ENCODE measurements around the gene CNTNAP5. TPM values are rescaled to one million over a fixed set of nuclear protein-coding genes. Genes with fewer than 3 reads are reported as not detected.

CNTNAP5 gene
- total and polyA plus RNA-seq, 2 donors (not counting 3 experiments of a cell fraction or from before 2014, with no cell fraction given): not detected

DNA sequence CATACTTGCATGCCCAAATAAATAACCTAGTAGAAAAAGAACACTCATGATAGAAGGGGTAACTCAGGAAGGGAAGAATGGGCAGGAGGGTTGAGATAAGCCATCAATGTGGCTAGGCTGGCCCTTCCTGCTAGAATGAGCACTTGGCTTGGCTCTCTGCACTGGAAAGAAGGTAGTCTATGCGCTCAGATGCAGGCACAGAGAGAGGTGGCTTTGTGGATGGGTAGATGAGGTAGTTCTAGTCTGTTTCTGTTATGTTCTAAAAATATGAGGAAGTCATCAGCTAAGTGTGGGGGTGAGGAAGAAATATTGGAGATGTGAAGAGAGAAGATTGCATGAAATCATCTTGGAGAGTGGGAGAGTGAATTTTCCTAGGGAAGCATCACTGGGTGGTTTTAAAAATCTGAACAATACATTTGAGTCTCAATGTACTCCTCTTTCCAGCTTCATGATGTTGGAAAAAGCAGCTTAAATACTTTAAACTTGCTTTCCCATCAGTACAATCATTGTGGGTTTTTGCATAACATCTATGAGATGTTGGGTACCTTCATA is 357.1 kb downstream of the CNTNAP5 start:
- POLR2A ChIA-PET: no interaction called here
- dilution Hi-C loops (cut with MboI; ENCODE audit: extremely low pct_ligation_motif_present, low sequenced_read_pairs): no loop called here
- no TSS peak for BruUV-seq (replicated peaks)

More for the DNA sequence above, 357.1 kb downstream of the CNTNAP5 start:
- H3K9me3 ChIP-seq (replicated peaks; ENCODE audit: control insufficient read depth, insufficient read depth, low read length): peaks cover 5% of the 10 kb centered on the region
- H3K36me3 ChIP-seq (ENCODE audit: control insufficient read depth in 2 of 2, extremely low read depth in 1 of 2, insufficient read depth in 2 of 2, low read length in 2 of 2): no peaks in the 10 kb centered on the region
- no peak overlapping the region for H3K9ac ChIP-seq (replicated peaks; ENCODE audit: extremely low read depth, insufficient read depth, low read length)
- H3K27me3 ChIP-seq (ENCODE audit: control insufficient read depth in 2 of 2, insufficient read depth in 2 of 2, low read length in 2 of 2): no peaks in the 10 kb centered on the region
- no peak overlapping the region for H3K27ac ChIP-seq (ENCODE audit: insufficient read depth, low read depth, low read length)
- no peak overlapping the region for H2AFZ ChIP-seq (ENCODE audit: low read depth, low read length)
- DNase-seq (ENCODE audit: low read depth, low spot score) (no peak), FAIRE-seq (no peak)
- TF ChIP-seq FOS (IDR thresholded peaks at IDR 0.05; ENCODE audit: borderline replicate concordance, insufficient read depth, low read length): no peak
- no peak for TF ChIP-seq EZH2 (IDR thresholded peaks at IDR 0.05; ENCODE audit: borderline replicate concordance, low read depth, low read length, severe bottlenecking)
- TF ChIP-seq MYC (IDR thresholded peaks at IDR 0.05; ENCODE audit: low read depth, low read length): no peak
- no peak for TF ChIP-seq POLR2AphosphoS5 (IDR thresholded peaks at IDR 0.05; ENCODE audit: insufficient read depth, low read depth, low read length)
- TF ChIP-seq GATA2 (IDR thresholded peaks at IDR 0.05; ENCODE audit: insufficient read depth, insufficient read length, low read depth, low read length): no peak
- TF ChIP-seq, protein P1, sequence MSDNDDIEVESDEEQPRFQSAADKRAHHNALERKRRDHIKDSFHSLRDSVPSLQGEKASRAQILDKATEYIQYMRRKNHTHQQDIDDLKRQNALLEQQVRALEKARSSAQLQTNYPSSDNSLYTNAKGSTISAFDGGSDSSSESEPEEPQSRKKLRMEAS (IDR thresholded peaks at IDR 0.05; ENCODE audit: insufficient read depth, insufficient read length): no peak
- TF ChIP-seq POLR2A (IDR thresholded peaks at IDR 0.05; ENCODE audit: low read depth, low read length): no peak
- no peak for TF ChIP-seq JUN (IDR thresholded peaks at IDR 0.05; ENCODE audit: borderline replicate concordance, insufficient read depth, insufficient read length, low read depth)
- TF ChIP-seq, protein P2, sequence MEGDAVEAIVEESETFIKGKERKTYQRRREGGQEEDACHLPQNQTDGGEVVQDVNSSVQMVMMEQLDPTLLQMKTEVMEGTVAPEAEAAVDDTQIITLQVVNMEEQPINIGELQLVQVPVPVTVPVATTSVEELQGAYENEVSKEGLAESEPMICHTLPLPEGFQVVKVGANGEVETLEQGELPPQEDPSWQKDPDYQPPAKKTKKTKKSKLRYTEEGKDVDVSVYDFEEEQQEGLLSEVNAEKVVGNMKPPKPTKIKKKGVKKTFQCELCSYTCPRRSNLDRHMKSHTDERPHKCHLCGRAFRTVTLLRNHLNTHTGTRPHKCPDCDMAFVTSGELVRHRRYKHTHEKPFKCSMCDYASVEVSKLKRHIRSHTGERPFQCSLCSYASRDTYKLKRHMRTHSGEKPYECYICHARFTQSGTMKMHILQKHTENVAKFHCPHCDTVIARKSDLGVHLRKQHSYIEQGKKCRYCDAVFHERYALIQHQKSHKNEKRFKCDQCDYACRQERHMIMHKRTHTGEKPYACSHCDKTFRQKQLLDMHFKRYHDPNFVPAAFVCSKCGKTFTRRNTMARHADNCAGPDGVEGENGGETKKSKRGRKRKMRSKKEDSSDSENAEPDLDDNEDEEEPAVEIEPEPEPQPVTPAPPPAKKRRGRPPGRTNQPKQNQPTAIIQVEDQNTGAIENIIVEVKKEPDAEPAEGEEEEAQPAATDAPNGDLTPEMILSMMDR (IDR thresholded peaks at IDR 0.05; ENCODE audit: extremely low read depth in 1 of 2, insufficient read depth in 1 of 2, low read depth in 1 of 2, low read length in 2 of 2): no peak
- no peaks in the 10 kb centered on the region for H3K79me2 ChIP-seq (ENCODE audit: control insufficient read depth, insufficient read depth, low read length)
- no peaks in the 10 kb centered on the region for H4K20me1 ChIP-seq (replicated peaks; ENCODE audit: control insufficient read depth, extremely low read depth, insufficient read depth, low read length)
- no peak overlapping the region for H3K4me3 ChIP-seq (replicated peaks in 1 of 3; ENCODE audit: insufficient read depth in 1 of 3, low read depth in 1 of 3, low read length in 3 of 3)
- H3K9me1 ChIP-seq (replicated peaks; ENCODE audit: control insufficient read depth, extremely low read depth, insufficient read depth, low read length): no peaks in the 10 kb centered on the region
- CTCF ChIA-PET: interaction anchor here (1.4 kb wide), 1 partner anchor 10 kb away, joined by 3 read pairs; no protein-coding TSS in a partner anchor
- intact Hi-C loops (cut with micrococcal nuclease): no loop called here
- no peak overlapping the region for H3K4me2 ChIP-seq (ENCODE audit: insufficient read depth, low read length)
- no peaks in the 10 kb centered on the region for H3K4me1 ChIP-seq (ENCODE audit: control insufficient read depth, extremely low read depth, insufficient read depth, low read length)

Data from endothelial cell of umbilical vein (primary cell).